HG02610 (cell line): ENCODE results near the gene TTC39A.
A peak's percentile ranks its signal among the peaks of the same experiment; 100 is the strongest.
"Not testable (repeated sequence)": the region's sequence is repeated elsewhere in the genome, so short reads cannot be mapped to it uniquely, and the experiment has no call there.

Source experiments
- ATAC-seq: cut with Tn5 transposase; IDR thresholded peaks from one replicate; pipeline ENCODE4 v1.9.1; 2021; ENCODE audit warnings: mild to moderate bottlenecking, moderate library complexity; ENCODE audit not compliant: unreplicated experiment

Gene TTC39A

DNA sequence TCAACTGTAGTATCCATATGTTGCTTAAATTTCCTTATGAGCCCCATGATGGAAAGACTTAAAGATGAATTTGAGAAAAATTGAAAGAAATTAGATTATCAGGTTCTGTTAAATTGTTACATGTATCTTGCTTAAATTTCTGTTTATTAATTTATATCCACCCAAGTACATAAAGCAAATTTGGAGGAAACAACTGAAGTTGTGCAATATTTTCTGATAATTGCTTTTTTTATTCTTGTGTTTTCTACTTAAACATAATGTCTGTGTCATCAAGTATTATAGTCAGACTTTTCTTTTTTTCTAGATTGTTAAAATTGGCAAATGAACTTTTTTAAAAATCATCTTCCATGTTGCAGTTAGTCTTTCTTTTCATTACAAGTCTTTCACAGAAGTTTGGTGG is 57.4 kb downstream of the TTC39A start:
- no peak for ATAC-seq

DNA sequence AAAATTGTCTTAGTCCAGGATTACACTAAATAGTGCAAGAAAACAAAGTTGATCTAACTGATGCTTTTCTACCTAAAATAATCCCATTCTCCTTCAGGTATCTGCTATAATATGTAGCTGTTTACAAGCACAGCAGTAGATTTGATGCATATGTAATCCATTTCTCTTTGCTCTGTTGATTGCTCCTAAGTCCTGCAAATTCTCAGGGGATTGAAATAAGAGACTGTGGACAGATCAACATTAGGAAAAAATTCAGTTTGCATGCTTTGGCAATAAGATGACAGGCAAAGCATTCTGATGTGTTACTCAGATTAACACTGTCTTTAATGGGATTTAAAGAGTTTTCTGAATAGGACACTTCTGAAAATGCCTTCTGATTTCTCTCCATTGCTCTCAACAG is 59.6 kb downstream of the TTC39A start:
- ATAC-seq: no peak

DNA sequence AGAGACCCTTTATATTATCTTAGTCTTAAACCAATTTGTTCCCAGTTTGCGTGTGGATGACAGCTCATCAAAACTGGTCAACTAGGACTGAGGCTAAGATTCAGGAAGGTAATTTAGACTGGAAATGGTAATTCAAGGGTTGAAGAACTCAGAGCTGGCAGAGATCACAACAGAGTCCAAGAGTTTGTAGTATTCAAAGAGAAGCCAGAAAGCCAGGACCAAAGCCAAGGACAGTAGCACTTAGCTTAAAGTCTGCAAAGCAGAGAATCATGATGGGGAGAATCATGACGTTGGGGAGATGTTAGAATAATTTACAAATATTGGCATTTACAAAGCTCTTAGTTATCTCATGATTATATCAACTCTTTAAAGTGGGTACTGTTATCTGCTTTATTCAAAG is 61.7 kb downstream of the TTC39A start:
- no peak for ATAC-seq

DNA sequence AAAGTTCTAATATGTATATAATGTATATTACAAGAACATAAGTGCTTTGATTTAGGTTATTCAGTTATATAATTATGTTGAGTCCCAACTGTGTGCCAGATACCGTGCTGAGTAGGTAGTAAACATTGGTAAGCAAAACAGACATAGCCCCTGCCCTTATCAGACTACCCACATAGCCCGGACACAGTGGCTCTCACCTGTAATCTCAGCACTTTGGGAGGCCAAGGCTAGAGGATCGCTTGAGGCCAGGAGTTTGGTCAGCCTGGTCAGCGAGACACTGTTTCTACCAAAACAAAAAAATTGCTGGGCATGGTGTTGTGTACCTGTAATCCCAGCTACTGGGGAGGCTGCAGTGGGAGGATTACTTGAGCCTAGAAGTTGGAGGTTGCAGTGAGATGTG is 63.6 kb downstream of the TTC39A start:
- no peak for ATAC-seq

DNA sequence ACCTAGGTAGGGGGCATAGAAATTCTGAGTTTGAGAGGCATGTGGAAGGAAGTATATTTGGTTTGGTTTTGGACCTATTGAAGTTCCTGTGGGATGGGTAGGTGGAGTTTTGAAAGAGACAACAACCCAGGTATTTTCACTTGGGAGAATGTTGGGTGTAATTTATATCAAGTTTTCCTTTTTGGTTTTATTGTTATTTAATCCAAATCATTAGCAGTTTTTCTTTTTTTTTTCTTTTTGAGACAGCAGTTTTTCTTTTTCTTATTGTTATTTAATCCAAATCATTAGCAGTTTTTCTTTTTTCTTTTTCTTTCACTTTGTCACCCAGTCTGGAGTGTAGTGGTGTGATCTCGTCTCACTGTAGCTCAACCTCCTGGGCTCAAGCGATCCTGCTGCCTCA is 64.2 kb downstream of the TTC39A start:
- no peak for ATAC-seq

DNA sequence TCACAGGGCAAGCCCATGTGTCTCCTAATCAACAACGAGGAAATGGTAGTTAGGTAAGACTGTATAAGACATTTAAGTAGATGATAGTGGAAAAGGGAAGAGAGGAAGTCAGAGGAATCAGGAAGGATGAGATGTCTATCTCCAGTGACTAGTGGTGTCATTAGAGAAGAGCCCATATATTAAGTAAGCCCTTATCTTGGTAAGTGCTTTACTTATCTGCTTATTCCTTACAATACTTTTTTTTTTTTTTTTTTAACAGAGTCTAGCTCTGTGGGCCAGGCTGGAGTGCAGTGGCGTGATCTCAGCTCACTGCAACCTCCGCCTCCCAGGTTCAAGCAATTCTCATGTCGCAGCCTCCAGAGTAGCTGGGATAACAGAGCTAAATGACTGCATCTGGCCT is 64.7 kb downstream of the TTC39A start:
- ATAC-seq: no peak

DNA sequence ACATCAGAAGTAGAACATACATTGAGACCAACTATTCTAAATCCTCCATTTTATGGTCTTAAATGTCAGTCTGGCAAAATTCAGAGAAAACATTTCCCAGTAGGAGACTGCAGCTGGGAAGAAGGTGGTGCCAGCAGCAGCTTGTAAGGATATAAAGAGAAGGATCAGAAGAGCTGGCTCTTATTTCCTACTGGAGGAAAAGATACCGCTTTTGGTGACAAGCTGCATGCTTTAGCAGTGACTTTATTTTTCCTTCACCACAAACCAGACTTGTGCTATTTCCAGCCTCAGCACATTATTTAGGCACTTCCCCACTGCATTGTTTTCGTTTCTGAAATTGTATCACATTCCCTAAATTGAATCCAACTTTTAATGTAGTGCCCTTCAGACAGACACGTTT is 65.9 kb downstream of the TTC39A start:
- ATAC-seq: no peak

DNA sequence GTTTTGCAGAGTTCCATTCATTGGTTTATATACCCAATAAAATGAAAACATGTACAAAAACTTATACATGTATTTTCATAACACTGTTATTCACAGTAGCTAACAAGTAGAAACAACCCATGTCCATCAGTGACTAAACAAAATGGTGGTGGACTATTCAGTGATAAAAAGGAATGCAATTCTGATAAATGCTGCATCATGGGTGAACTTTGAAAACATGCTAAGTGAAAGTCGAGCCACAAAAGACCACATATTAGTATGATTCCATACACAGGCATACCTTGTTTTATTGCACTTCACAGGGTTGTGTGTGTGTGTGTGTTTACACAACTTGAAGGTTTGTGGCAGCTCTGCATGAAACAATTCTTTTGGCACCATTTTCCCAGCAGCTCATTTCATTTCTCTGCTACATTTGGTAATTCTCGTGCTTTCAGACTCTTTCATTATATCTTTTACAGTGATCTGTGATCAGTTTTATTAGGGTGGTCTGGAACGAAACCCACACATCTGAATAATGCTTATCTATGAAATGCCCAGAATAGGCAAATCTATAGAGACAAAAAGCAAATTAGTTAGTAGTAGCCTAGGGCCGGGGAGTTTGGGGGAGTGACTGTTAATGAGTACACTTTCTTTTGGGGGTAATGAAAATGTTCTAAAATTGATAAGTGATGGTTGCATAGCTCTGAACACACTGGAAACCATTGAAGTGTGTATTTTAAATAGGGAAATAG is 67.0 kb downstream of the TTC39A start:
- no peak for ATAC-seq

DNA sequence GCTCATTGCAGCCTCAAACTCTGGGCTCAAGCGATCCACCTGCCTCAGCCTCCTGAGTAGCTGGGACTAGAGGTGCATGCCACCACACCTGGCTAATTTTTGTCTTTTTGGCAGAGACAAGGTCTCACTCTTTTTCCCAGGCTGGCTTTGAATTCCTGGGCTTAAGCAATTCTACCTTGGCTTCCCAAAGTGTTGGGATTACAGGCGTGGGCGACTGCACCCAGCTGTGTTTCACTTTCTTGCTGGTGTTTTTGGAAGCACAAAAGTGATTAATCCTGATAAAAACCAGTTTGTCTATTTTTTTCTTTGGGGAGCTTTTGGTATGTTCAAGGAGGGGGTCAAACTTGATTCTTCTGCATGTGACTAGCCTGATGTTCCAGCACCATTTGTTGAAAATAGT is 75.0 kb downstream of the TTC39A start:
- ATAC-seq: no peak

DNA sequence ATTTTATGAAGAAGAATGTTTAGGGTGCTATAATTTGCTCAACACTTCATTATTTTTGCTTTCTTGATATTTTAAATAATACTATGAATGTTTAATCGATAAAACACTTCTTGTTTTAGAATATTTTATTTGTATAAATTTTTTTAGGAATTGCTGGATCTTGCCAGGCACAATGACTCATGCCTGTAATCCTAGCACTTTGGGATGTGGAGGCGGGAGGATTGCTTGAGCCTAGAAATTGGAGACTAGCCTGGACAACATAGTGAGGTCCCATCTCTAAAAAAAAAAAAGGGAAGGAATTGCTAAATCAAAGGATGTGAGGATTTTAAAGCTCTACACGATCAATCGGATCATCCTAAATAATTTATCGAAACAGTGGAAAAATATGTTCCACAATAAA is 76.7 kb downstream of the TTC39A start:
- no peak for ATAC-seq

DNA sequence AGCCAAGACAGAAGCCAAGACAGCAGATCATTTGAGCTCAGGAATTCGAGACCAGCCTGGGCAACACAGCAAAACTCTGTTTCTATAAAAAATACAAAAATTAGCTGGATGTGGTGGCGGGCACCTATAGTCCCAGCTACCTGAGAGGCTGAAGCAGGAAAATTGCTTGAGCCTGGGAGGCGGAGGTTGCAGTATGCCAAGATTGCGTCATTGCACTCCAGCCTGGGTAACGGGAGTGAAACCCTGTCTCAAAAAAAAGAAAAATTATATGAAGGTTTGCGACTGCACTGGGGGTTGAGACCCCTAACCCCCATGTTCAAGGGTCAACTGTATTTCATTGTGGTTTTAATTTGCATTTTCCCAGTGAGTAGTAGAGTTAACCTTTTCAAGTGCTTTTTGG is 78.0 kb downstream of the TTC39A start:
- no peak for ATAC-seq

DNA sequence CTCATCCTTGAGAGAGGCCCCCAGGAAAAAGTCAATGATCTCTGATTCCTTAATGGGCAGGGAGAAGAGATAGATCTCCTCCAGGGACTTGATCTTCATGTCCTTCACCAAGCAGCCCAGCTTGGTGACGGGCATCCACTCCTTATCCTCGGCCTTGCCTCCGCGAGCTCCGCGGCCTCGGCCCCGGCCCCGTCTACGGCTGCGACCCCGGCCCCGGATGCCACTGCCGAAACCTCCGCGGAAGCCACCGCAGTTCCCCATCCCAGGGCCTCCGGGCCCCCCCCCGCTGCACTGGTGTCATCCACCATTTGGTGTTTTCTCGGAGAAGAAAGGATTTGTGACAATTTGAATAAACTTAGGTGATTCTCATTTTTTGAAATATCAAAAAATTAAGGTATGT is 79.2 kb downstream of the TTC39A start:
- ATAC-seq: not testable (repeated sequence)

DNA sequence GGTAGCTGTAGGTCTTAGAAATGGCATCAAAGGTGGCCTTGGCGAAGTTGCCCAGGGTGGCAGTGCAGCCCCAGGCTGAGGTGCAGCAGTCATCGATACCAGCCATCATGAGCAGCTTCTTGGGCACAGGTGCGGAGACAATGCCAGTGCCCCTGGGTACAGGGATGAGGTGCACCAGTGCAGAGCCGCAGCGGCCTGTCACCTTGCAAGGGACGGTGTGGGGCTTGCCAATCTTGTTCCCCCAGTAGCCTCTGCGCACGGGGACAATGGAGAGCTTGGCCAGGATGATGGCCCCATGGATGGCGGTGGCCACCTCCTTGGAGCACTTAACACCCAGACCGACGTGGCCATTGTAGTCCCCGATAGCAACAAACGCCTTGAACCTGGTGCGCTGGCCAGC is 79.6 kb downstream of the TTC39A start:
- ATAC-seq: not testable (repeated sequence)

DNA sequence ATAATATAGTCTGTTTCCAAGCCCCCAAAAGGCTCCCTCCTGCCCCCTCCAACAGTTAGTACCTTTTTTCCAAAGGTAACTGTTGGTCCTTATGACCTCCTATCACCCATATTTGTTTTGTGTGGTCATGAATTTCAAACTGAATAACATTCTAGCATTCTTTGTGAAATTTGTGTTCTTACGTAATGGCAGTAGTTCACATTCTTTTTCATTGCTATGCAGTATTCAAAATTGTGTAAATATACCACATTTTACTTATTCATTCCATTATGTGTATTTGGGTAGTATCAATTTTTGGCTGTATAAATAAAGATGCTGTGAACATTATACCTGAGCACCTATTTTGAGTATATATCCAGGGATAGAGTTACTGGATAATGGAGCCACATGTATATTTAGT is 80.9 kb downstream of the TTC39A start:
- ATAC-seq: no peak

DNA sequence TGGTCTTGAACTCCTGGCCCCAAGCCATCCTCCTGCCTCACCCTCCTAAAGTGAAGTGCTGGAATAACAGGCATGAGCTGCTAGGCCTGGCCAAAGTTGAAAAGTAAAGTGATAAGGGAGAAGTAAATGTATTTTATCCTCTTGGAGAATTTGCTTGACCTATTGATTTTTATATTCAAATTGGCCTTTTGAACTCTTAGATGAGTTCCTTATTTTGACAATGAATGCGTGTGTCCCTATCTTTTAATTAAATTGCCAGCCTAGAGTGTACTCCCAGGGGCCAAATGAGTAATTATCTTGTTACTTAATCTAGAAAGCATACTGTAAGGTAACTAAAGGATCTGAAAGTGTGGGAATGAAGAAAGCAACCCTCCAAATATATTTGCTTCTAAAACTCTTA is 82.9 kb downstream of the TTC39A start:
- no peak for ATAC-seq

DNA sequence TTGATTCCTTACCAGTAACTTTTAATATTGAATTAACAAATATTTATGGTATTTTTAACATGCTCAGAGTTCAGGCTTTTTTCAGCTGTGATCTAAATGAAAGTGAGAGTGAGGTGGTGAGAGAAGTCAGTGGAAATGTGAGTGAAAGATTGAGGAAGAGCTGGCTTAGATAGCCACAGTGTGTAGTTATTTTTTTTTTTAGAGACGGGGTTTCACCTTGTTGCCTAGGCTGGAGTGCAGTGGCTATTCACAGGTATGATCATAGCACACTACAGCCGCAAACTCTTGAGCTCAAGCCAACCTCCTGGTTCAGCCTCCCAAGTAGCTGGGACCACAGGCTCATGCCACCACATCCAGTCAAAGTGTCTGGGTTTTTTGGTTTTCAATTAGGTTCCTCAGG is 83.3 kb downstream of the TTC39A start:
- peak; percentile 89 for ATAC-seq

DNA sequence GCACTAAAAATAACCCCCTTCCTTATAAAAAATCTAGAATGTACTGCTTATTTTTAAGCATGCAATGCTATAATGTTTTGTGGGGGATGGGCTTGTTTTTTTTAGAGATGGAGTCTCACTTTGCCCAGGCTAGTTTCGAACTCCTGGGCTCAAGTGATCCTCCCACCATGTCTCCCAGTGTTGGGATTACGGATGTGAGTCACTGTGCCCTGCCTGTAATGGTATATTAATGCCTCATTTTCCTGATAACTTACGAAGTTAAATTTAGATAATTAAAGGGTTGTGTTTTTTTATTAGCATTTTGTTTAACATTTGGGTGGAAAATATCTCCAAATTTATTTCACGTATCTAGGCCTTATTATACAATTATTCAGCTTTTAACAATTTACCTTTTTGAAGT is 87.8 kb downstream of the TTC39A start:
- ATAC-seq: no peak

DNA sequence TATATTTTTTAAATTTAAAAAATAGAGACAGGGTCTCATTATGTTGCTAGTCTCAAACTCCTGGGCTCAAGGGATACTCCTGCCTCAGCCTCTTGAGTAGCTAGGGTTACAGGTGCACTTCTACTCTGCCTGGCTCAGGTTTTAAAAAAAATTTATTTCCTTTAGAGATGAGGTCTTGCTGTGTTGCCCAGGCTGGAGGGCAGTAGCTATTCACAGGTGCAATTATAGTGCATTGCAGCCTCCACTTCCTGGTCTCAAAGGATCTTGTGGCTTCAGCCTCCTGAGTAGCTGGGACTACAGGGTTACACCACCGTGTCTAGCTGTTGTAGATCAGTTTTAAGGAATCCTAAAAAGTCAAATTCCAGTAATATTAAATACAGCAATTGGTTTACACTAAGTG is 89.2 kb downstream of the TTC39A start:
- no peak for ATAC-seq

DNA sequence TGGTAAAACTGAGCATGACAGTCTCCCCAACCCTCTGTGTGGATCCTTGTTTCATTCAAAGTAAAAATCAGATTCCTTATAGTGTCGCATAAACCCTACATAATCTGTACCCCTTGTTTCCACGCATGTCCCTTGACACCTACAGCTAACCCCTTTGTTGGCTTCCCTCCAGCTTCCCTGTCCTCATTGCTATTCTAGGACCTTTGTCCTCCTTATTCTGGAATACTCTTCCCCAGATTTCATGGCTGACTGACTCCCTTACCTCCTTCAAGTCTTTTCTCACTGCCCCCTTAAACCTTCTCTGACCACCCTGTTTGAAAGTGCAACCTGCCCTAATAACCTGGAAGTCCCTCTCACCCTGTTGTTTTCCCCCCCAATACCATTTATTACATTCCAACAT is 90.3 kb downstream of the TTC39A start:
- ATAC-seq: no peak

DNA sequence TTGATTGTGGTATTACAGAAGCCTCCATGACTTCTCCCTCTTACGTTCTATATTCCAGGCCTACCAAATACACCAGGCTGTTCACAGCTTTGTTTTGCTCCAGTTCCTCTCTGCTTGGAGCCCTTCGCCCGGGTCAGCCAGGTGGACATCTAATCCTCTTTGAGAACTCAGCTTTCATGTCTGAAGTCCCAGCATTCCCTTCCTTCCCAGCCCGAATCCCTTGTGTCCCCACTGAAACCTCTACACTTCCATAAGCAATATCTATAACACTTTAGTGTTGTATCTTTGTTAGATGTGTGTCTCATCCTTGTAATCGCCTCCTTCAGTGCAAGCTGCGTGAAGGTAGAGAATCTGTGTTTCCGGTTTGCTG is 92.3 kb downstream of the TTC39A start:
- ATAC-seq: no peak

DNA sequence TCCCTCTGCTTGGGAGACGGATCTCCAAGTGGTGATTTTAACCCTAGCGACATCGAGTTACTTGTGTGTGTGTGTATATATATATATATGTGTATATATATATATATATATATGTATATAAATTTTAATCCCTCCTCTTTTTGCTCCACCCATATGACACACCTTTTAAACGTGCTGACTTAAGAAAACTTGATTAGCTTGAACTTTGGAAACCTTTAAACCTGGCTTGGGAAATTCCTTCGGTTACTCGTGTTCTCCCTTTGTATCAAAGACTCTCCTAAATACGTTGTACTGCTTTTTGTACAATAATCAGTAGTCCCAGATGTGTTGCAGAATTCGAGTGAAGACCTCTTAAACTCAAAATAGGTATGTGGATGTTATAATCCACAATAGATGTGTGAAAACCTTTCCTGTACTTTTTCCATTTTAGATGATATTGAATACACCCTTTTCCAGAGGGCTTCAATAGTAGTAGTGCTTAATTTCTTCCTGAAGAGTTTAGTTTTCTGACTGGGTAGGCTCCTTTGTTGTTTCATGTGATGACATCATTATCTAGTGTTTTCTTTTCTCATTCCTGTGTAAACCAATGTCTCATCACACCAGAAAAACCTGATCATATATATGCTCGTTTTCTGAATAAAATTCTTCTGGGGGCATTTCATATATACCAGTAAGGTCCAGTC is 92.9 kb downstream of the TTC39A start:
- no peak for ATAC-seq
